ENCODE measurements around the gene PDE1C.

PDE1C gene

DNA sequence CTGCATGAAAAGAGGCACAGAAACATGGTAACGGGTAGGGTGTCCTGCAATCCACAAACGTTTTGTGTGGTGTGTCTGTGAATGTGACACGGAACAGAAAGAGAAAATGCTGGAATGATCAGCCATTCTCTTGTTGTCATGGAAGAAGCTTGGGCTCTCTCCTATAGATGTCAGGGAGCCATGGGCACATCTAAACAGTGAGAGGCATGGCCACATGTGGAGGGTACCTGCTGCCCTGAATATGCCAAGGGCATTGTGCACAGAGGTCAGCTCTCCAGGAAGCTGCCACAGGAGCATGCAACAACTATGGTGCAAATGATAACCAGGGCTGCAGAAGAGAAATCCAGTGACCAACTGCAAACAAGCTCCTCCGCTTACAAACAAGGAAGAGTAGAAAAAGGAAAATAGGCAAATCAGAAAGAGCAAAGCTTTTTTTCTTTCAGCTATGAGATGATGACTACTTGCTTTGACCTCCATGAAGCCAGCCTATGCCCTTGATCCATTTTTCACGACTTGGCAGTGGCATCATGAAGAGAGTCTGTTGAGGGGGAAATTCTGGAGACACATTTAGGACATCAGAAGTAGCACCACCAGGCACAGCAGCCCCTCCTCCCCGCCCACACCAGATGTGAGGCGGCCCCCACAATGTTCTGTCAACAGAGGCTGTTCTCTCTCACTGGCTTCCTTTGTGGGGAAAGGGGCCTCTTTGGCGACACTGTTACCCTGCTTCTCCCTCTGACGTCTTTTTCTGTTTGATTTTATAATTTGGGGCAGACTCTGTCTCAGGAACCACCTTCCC lies 4.8 kb upstream of the PDE1C start:
- no peak for DNase-seq

DNA sequence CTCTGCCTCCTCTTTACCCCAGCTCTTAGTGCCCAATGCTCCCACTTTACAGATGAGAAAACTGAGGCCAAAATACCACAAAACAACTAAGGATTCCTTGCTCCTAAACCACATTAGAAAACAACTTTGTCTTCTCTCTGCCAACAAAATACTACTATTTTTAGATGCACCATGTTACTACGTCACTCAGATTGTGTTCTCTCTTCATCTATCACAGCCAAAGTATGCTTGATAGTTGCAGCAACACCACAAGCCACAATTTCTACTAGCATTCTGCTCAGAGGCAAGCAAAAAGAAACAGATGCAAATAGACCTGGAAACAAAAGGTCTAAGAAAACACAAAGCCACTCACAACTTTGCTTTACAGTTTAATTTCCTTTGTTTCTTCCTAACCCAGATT lies 3.3 kb upstream of the PDE1C start:
- no peak for DNase-seq

DNA sequence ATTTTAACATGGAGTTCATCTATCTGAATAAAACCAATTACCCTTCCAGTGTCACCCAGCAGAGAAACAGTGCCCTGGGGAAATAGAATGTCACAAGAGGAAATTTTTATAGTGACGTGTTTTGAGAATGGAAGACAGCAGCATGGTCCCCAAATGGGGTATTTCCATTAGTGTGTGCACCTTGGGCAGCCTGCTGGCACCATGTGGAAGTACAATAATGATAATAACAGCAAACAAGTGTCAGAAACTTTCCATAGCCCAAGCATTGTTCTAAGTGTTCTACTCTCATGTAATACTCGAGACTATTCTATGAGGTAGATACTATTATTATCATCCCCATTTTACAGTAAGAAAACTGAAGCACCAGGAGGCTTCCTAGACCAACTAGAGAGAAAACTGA lies 2.2 kb upstream of the PDE1C start:
- DNase-seq, result no peak

DNA sequence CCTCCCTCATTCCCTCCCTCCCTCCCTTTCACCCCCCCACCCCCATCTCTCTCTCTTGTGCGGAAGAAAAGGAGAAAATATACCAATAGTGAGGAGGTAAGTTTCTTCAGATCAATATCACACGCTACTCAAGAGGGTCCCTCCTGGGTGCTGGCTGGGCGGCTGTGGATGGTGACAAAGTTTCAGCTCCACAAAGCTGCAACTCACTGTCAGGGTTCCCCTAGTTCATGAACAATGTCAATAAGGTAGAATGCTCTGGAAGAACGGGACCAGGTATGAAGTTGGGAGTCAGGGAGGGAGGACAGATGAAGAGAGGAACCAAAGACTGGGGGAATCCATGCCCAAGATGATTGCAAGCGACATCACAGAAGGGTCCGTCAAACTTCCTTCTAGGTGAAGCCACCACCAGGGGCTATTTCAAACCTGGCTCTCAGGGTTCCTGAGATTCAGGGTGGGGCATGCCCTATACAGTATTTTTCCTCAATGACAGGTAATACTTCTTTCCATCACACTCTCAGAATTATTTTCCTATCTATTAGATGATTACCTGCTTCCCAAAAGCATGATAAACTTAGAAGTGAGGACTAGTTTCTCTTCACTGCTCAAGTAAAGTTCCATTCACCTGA lies 1.4 kb upstream of the PDE1C start:
- no peak for DNase-seq

DNA sequence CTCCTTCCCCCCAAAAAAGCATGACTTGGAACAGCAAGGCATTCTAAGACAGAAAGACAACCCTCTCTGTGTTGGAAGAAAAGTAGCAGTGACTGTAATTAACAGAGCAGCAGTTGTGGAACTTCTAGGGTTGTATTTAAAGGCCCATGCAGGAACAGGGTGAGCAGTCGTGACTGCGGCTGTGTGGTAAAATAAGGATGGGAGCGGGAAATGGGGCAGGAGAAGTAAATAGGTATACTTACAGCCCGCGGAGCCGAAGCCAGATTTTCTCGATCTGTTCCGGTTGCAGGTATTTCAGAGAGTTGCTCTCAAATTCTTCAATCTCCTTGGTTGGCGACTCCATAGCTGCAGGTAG lies 179 bp downstream of the PDE1C start:
- DNase-seq, result no peak

DNA sequence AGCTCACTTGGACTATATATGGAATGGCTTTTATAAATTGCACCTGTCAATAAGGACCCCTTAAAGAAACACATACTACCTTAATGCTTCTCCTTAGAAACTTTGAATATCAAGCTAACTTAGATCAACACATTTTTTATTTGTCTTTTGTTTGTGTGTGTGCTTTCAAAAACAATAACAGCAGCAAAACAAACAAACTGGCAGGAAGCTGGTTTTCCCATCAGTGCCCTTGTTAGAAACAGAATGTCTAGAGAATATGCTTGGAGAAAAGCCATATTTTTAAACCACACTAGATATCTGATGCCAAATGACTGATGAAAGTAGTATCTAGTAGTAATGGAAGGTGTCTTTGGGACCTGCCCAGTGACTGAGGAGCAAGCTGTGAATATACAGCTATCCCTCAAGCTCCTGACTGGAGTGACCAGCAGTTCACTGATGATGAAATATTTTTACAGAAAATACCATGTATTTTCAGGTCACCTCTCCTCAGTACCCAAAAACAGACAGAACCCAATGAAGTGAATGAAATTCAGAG lies 1.0 kb downstream of the PDE1C start:
- DNase-seq, result no peak

DNA sequence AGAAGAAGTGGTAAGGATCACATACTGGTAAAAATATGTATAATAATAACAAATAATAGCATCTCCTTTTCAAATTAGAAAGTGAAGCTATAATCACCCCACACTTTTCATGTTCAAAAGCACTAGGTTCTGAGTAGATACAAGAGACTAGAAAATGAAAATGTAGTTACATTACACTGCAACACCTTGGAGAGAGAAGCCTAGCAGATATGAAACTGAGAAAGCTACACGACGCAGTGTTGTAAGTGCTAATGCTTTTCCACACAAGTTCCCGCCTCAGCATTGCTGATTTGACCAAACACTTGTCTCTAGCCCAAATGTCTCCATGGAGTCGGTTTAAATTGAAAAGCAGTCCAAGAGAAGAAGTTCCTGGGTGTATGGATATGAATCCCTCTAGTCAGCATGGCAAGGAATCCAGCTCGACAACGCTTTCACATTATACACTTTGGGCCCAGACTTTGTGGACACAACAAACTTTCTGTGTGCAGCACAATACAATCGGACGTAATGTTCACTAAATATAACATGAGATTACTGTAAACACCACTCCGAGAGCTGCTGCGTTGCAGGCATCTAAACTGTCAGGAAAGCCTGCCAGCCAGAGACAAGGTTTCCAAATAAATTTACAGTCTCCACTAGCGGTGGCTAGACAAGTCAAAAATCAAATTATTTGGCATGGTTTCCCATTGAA lies 1.7 kb downstream of the PDE1C start:
- no peak for DNase-seq

DNA sequence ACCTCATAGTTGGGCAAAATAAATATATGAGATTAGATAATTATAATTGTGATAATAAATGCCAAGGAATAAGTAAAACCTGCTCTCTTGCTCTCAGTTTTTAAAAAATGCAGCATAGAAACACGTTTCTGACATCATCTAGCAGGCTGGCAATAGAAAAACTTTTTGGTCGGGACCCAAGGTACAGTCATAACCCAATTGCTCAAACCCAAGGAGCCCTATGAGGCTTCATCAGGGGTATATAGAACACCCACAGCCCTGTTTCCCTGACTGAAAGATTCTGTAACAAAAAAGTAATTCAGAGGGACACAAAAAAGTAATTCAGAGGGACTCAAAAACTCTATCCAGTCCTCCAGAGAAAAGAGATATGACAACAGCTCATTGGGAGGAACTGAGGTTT lies 3.8 kb downstream of the PDE1C start:
- no peak for DNase-seq

DNA sequence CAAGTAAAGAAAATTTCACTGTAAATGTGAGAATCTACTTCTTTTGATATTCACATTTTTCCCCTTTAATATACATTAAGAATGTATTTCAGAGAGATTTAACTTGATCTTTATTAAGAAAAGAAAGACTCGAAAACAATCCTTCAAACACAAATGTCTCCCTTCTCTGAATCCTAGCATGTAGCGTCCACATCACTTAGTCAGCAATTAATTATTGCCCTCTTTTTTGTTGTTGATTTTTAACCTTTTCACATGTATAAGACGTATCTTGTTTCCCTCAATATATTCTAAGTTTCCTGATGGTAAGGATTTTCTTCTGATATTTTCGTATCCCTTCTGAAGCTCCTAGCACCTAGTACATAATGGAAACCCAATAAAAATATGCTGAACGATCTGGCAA lies 6.6 kb downstream of the PDE1C start:
- DNase-seq, result no peak

DNA sequence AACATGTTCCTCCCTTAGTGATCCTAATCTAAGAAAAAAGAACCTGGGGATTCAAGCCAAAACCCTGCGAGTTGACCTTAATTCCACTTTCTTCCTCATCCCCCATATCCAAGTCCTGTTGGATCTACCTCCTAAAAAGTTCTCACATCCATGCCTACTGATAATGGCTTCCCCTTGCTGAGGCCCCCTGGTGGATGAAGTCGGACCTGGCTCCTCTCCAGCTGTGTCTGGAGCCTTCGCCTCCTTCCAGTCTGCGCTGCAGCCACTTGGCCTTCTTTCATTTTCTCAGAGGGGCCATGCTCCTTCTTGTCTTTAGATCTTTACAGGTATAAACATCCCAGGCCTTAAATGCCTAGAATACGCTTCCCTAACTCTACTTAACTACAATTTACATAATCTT lies 8.1 kb downstream of the PDE1C start:
- no peak for DNase-seq

DNA sequence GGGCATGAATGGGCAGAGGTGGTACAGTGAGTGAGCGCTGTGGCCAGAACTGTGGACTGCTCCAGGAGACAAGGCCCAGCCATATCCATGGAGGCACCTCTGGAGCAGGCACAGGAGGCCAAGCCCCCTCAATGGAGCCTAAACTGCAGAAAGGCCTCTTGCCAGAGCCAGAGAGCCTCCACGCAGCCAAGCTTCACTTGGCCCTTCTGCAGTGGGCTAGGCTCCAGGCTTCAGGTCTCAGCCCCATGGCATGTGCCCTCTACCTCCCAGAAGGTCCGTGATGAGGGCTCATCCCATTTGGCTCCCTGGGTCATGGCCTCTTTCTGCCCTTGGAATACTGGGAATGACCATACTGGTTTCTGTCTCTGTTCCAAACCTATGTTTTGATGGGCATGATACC lies 8.9 kb downstream of the PDE1C start:
- DNase-seq, result no peak

DNA sequence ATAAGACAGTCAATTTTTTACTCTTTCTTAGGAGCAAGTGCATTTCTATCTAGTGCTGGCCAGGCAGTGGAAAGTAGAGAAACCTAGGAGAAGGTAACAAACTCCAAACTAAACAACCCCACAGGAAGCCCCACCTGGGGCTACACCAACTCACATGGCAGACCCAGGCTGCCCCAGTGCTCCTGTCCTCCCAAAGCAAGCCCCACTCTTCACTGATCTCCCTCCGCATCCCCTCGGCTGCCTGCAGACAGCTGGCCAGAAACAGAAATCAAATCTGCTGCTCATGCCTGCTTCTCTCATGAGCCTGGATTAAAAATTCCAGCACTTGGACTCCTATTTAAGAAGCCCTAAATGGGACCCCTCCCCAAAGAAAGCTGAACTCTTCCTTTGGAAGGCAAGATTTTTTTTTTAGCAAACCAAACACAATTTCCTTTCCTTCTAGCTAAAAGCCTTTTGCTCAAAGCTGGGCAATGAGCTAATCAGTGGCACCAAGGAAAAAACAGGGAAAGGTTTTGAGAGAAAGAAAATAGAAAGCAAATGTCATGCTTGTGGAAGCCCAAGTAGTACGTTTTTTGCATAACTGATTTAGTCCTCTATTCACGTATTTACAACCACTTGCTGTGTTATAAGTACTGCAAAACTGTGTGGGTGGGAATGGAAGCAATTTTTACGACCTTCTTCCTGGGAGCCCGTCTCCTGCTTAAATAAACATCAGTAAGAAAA lies 10.8 kb downstream of the PDE1C start:
- DNase-seq, result no peak

DNA sequence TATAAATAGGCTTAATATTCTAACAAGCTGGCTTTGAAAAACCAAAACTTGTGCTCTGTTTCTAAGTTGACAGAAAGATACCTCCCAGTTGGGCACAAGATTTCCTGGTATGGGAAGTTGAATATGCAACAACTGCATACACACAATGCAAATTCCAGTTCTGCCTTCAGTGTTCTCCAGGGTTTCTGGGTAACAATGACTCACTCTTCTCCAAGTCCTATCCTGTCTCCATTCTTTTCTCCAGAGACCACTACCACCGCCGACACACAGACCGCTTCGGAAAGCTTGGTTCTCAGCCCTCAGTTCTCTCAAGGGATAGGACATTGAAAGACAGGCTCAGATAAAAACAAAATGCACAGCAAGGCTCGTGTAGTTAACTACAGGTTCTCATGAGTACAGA lies 12.2 kb downstream of the PDE1C start:
- DNase-seq, result no peak

DNA sequence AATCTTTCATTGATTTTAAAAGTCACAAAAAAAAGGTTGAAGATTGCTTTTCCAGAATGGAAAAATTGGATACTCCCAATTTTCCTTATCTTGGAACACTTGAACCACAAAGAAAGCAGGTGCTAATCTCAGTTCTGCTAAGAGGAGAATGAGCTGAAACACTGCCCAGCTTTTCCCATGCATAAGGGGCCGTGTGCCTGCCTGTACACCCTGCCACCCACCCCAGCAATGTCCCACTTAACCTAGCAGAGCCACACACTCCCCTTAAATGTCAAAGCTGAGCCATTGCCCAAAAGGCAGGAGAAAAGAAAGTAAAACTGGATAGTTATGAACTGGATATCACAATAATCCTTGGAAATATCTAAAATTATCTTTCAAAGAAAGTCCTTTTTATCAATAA lies 13.4 kb downstream of the PDE1C start:
- no peak for DNase-seq

DNA sequence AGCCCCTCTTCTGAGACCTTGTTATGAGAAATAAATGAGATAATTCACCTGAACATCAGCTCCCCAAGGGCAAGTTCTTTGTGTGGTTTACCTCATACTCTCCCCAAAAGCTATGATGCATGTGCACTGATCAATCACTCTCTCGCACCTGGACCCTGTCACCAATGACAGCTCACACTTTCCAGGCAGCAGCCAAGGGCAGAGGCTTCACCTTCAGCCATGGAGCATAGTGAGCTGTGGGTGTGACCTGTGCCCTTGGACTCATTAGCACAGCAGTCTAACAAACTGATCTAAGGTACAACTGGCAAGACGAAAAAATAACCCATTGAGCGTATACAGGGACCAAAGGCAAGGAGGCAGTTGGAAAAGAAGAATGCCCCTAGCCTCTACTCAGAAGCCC lies 17.0 kb downstream of the PDE1C start:
- no peak for DNase-seq

DNA sequence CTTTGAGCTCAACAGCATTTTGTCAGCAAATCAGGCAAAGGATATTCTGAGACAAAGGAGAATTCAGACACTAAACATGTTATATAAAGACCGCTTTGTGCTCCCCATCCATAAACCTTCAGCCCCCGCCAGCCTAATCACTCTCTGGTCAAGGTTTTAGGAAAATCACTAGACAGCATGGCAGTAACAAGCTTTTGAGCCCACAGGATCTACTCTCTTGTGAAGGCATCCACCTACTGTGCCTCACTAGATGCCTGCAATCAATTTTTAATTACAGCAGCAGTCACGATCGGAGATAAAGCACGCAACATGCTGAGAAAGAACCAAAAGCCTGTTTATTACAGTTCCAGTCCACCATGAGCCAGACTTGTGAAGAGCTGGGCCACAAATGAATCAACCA lies 19.1 kb downstream of the PDE1C start:
- no peak for DNase-seq

DNA sequence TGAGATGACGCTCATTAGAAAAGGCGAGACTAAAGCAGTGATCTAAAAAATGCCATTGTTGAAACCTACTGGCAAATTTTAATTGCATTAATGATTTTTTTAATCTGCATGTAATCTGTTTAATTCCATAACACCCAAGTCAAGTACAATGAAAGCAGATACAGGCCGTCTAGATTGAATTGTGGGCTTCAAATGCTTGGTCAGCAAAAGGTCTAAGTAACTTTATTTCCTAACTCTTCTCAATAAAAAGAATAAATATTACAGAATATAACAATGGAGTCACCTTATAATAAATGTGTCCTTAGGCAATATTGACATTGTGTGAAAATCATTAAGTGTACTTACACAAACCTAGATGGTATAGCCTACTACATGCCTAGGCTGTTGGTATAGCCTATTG lies 20.6 kb downstream of the PDE1C start:
- no peak for DNase-seq

DNA sequence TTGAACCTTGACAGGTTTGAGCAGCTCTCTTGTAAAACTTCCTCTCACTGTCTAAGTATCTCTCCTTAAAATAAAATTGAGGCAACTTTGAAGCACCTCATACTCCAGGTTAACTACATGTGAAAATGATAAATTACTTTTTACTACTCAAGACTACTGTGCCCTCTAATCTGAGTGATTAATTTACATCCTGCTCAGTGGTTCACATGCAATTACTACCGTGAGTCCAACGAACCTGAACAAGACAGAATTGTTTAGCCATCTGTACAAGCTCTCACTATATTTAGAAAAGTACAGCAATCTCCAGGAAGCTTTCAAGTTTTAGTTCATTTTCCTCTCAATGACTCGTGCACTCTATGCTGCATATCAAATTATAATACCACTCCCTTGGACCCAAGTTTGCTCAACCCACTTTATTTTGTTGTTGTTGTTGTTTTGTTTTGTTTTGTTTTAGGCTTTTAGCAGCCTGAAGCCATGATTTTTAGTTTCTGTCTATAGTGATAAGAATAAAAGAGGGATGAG lies 21.2 kb downstream of the PDE1C start:
- DNase-seq, result no peak

DNA sequence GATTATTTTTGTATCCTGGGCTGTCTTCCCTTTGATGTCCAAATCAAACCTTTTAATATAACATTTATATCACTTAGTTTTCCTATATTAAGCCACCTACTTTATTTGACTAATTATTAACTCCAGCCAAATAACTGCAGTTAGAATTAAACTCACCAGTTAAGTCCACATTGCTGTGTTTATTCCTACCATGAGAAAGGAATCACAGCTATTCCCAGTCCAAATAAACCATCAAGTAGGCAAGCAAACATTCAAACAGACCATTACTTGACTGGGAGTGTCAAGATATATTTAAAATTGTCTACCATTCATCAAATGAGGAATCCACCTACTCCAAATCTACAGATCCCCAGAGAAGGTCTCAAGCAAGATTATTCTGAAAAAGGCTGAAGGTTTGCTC lies 22.4 kb downstream of the PDE1C start:
- DNase-seq, result no peak

DNA sequence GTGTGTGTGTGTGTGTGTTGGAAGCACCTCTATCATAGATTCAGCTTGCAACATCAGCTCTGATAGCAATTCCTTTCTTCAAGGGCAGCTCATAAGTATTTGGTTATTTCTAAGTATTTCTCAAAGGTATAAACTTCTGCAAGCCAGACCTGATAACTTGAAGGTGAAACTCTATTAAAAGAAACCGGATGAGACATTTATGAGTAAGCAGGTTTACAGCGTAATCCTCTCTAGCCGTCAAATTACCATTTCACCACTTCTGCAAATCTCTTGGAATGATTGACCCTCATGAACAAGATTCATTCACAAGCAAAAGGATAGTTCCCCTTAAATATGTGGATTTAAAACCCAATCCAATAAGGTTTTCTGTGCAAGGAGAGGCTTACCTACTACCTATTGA lies 23.1 kb downstream of the PDE1C start:
- no peak for DNase-seq

DNA sequence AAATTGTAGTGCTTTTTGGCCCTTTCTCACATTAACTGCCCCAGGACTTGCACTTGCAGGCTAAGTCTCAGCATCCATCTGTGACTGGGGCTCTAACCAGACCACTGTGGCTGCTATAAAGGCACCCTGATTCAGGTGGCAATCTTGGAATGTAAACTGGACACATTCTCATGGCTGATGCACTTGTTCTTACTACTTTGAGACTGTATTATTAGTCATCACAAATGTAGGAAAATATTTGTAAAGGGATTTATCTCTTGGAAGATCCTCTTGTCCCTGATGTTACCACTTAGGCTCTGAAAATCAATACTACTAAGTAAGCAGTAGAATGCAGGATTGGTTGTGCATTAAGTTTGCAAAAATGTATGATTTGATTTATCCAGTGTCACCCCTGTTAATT lies 25.0 kb downstream of the PDE1C start:
- no peak for DNase-seq

DNA sequence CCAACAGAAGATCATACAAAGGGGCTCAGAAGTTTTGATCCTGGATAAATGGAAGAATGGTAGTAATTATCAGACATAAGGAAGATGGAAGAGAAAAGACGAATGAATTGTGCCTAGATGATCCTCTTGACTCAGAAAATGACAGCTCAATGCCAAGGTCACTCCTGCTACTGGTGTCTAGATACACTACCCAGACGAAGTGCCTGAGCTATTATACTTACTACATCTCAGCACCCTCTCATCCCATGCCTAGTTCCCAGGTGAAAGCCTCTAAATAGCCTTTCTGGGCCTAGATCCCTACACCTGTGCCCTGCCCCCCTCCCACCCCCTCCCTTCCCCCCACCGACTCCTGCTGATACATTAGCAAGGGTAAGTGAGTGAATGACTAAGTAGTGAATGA lies 25.5 kb downstream of the PDE1C start:
- no peak for DNase-seq

DNA sequence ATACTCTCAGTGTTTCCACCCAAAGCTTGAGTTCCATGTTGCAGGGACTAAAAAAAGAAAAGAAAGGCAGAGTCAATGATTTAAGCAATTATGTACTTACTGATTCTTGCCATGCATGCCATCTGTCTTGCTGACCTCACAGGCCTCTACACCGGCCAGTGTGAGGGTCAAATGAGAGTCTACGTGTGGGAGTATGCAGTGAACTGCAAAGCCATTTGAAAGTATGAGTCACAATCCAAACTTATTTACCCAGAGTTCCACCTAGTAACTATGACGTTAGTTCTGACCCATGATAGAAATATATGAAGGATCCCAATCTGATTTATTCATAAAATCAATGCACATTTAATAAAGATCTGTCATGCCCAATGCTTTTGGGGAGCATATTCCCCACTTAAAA lies 26.5 kb downstream of the PDE1C start:
- DNase-seq, result no peak

Measured in NCI-H1417 treated with DMSO at 0.1 percent for 48 hours (cell line).